ENCODE measurements around the gene ASPSCR1. TPM values are rescaled to one million over a fixed set of nuclear protein-coding genes. Genes with fewer than 3 reads are reported as not detected.

The ASPSCR1 gene
- total RNA-seq, 1 experiment from 2014 or later: 51.0 TPM

- DNase-seq (ENCODE audit: low read depth, low spot score) (no peak), ATAC-seq (no peak)
- Histone ChIP-seq H3K36me3 (ENCODE audit: control insufficient read depth in 1 of 2, insufficient read depth in 2 of 2, low read length in 2 of 2) (no peaks in the 10 kb centered on the region; a peak in 1 of 4 replicates), H3K9ac (ENCODE audit: low read length) (no peak overlapping the region), H3K27me3 (ENCODE audit: insufficient read depth, low read length) (no peaks in the 10 kb centered on the region), H3K4me3 (replicated peaks in 1 of 2; ENCODE audit: low read depth in 1 of 2, low read length in 2 of 2) (no peak overlapping the region), H3K9me2 (ENCODE audit: insufficient read depth) (no peaks in the 10 kb centered on the region), H3K4me1 (ENCODE audit: control insufficient read depth in 1 of 2, insufficient read depth in 2 of 2, low read length in 2 of 2) (peaks cover 10 to 11% of the 10 kb centered on the region in 2 experiments; a peak in 3 of 4 replicates), H3K9me3 (ENCODE audit: control insufficient read depth in 1 of 2, insufficient read depth in 1 of 2, low read depth in 1 of 2, low read length in 2 of 2) (no peaks in the 10 kb centered on the region), H4K20me1 (ENCODE audit: insufficient read depth) (no peaks in the 10 kb centered on the region), H3K79me2 (ENCODE audit: insufficient read depth, low read length) (no peaks in the 10 kb centered on the region), H2AFZ (ENCODE audit: low read depth, low read length, poor library complexity, severe bottlenecking) (no peak overlapping the region), H3K4me2 (ENCODE audit: low read length) (no peak overlapping the region), H3K27ac (ENCODE audit: low read depth, low read length) (no peak overlapping the region; the same call in 1 of the 2 replicates)
- TF ChIP-seq CTCF (IDR thresholded peaks at IDR 0.05 in 2 of 3, conservative IDR thresholded peaks at IDR 0.05 in 1 of 3; ENCODE audit: borderline replicate concordance in 1 of 3, insufficient read depth in 1 of 3, low read depth in 2 of 3, low read length in 2 of 3) (no peak), YY1 (IDR thresholded peaks at IDR 0.05; ENCODE audit: extremely low read depth, insufficient replicate concordance, low read depth, low read length) (no peak), EZH2phosphoT487 (IDR thresholded peaks at IDR 0.05; ENCODE audit: borderline replicate concordance) (no peak), CEBPB (IDR thresholded peaks at IDR 0.05; ENCODE audit: low read depth) (no peak), EGR1 (IDR thresholded peaks at IDR 0.05; ENCODE audit: low read depth) (no peak), ELF1 (IDR thresholded peaks at IDR 0.05; ENCODE audit: borderline replicate concordance, low read depth) (no peak)
- intact Hi-C loops (cut with micrococcal nuclease): no loop called here
- RAD21 ChIA-PET (ENCODE audit: low non-redundant PET in 1 of 2, low total read pairs in 2 of 2, uncharacterized antibody in 2 of 2, unreplicated experiment in 2 of 2): no interaction called here
- POLR2A ChIA-PET: no interaction called here
- no TSS peak for BruUV-seq (replicated peaks)
- CTCF ChIA-PET: no interaction called here
Observed at GRCh38 chr17:81992306-81993102, 15.1 kb downstream of the ASPSCR1 start.

Measured in HCT116 (cell line).